Retina (tissue), 1 donor: Measurements from ENCODE around the gene TM7SF2.

Experiments
- DNase-seq: peaks from one replicate; pipeline ENCODE4 v3.0.0-alpha.2; 2016

TM7SF2 gene

GRCh38 chr11:65111744-65112545 is at the start of gene TM7SF2:
TM7SF2 (plus strand) TSS chr11:65111872; CDS start chr11:65112016, 144 bp downstream.
- peak; percentile 95 for DNase-seq

GRCh38 chr11:65063532-65063931 is 48.1 kb upstream of the TM7SF2 start:
- no peak for DNase-seq

- DNase-seq: no peak
Measured at GRCh38 chr11:65064847-65065240, 46.8 kb upstream of the TM7SF2 start.

GRCh38 chr11:65065851-65066250 is 45.8 kb upstream of the TM7SF2 start:
- DNase-seq: no peak

- no peak for DNase-seq
Measured at GRCh38 chr11:65066315-65066714, 45.4 kb upstream of the TM7SF2 start.

GRCh38 chr11:65066805-65067291 is 44.8 kb upstream of the TM7SF2 start:
- DNase-seq: no peak

GRCh38 chr11:65067446-65067845 is 44.2 kb upstream of the TM7SF2 start:
- DNase-seq: no peak

GRCh38 chr11:65069217-65069616 is 42.5 kb upstream of the TM7SF2 start:
- no peak for DNase-seq

- no peak for DNase-seq
Measured at GRCh38 chr11:65071907-65072630, 39.6 kb upstream of the TM7SF2 start.

GRCh38 chr11:65072631-65072966 is 39.1 kb upstream of the TM7SF2 start:
- no peak for DNase-seq

- DNase-seq: no peak
Measured at GRCh38 chr11:65077451-65077850, 34.2 kb upstream of the TM7SF2 start.

- DNase-seq: no peak
Measured at GRCh38 chr11:65078151-65078550, 33.5 kb upstream of the TM7SF2 start.

GRCh38 chr11:65078786-65079342 is 32.8 kb upstream of the TM7SF2 start:
- DNase-seq: no peak

GRCh38 chr11:65083134-65083833 is 28.4 kb upstream of the TM7SF2 start:
- DNase-seq: no peak

GRCh38 chr11:65083834-65084597 is 27.7 kb upstream of the TM7SF2 start, which contains the start of the genes CDCA5 and ZFPL1:
CDCA5 (minus strand) TSS chr11:65084040; CDS start chr11:65083978, 62 bp downstream.
ZFPL1 (plus strand) TSS chr11:65084222; CDS start chr11:65084699, 477 bp downstream.
- DNase-seq: peak; percentile 98

GRCh38 chr11:65084598-65085375 is 26.9 kb upstream of the TM7SF2 start:
- no peak for DNase-seq

- no peak for DNase-seq
Measured at GRCh38 chr11:65085446-65085845, 26.2 kb upstream of the TM7SF2 start.

- DNase-seq: no peak
Measured at GRCh38 chr11:65086809-65087208, 24.9 kb upstream of the TM7SF2 start.

- DNase-seq: no peak
Measured at GRCh38 chr11:65087216-65087615, 24.5 kb upstream of the TM7SF2 start.

GRCh38 chr11:65087827-65088226 is 23.8 kb upstream of the TM7SF2 start:
- DNase-seq: no peak

GRCh38 chr11:65089621-65090020 is 22.1 kb upstream of the TM7SF2 start:
- DNase-seq: no peak
